SK-N-SH treated with all-trans-retinoic acid at 6 μM for 48 hours (cell line): ENCODE results near the gene DRC1.

Source experiments
- ATAC-seq: fragments of 200-7000 bp; cut with Tn5 transposase; 3 replicates; pipeline ENCODE4 v1.9.1; 2020; ENCODE audit warnings: mild to moderate bottlenecking, moderate library complexity
- ARNTL ChIP-seq: fragments of 450-650 bp; formaldehyde crosslinking; IDR thresholded peaks from 2 replicates; pipeline ENCODE4 v1.5.0; 2020; ENCODE audit warnings: low read depth, mild to moderate bottlenecking, moderate library complexity, borderline replicate concordance
- BACH2 ChIP-seq: fragments of 250-450 bp; sonication (Bioruptor Pico); IDR thresholded peaks from 2 replicates; pipeline ENCODE4 v1.9.0; 2021; ENCODE audit warnings: mild to moderate bottlenecking, borderline replicate concordance
- CSDC2 ChIP-seq: fragments of 250-450 bp; sonication (Bioruptor Pico); IDR thresholded peaks from 2 replicates; pipeline ENCODE4 v1.5.0; 2020; ENCODE audit warnings: mild to moderate bottlenecking, moderate library complexity
- ESRRG ChIP-seq: fragments of 250-450 bp; sonication (Bioruptor Pico); IDR thresholded peaks from 2 replicates; pipeline ENCODE4 v1.6.1; 2021; ENCODE audit warnings: mild to moderate bottlenecking
- GLIS3 ChIP-seq: fragments of 250-450 bp; sonication (Bioruptor Pico); IDR thresholded peaks from 2 replicates; pipeline ENCODE4 v1.5.0; 2020; ENCODE audit warnings: mild to moderate bottlenecking, moderate library complexity
- ISL1 ChIP-seq: fragments of 250-450 bp; sonication (Bioruptor Pico); IDR thresholded peaks from 2 replicates; pipeline ENCODE4 v2.1.2; 2022; ENCODE audit warnings: mild to moderate bottlenecking, moderate library complexity
- OSR1 ChIP-seq: fragments of 250-450 bp; sonication (Bioruptor Pico); IDR thresholded peaks from 2 replicates; pipeline ENCODE4 v1.8.0; 2022; ENCODE audit warnings: moderate library complexity, mild to moderate bottlenecking, inconsistent platforms
- PATZ1 ChIP-seq: fragments of 250-450 bp; sonication (Bioruptor Pico); IDR thresholded peaks from 2 replicates; pipeline ENCODE4 v1.8.0; 2020; ENCODE audit warnings: mild to moderate bottlenecking, moderate library complexity, borderline replicate concordance
- PPARA ChIP-seq: fragments of 250-450 bp; sonication (Bioruptor Pico); IDR thresholded peaks from 2 replicates; pipeline ENCODE4 v1.5.0; 2020; ENCODE audit warnings: mild to moderate bottlenecking, borderline replicate concordance
- RARB ChIP-seq: fragments of 250-450 bp; sonication (Bioruptor Pico); IDR thresholded peaks from 2 replicates; pipeline ENCODE4 v1.8.0; 2021; ENCODE audit warnings: mild to moderate bottlenecking, moderate library complexity
- SNAI2 ChIP-seq: fragments of 250-450 bp; sonication (Bioruptor Pico); IDR thresholded peaks from 2 replicates; pipeline ENCODE4 v1.5.0; 2020; ENCODE audit warnings: mild to moderate bottlenecking, moderate library complexity
- TCF4 ChIP-seq: fragments of 250-450 bp; sonication (Bioruptor Pico); IDR thresholded peaks from 2 replicates; pipeline ENCODE4 v1.8.0; 2021; ENCODE audit warnings: mild to moderate bottlenecking, moderate library complexity, borderline replicate concordance
- TOX ChIP-seq: fragments of 250-450 bp; sonication (Bioruptor Pico); IDR thresholded peaks from 2 replicates; pipeline ENCODE4 v1.8.0; 2021; ENCODE audit warnings: mild to moderate bottlenecking, moderate library complexity, borderline replicate concordance
- TSHZ2 ChIP-seq: fragments of 250-450 bp; sonication (Bioruptor Pico); IDR thresholded peaks from 2 replicates; pipeline ENCODE4 v1.5.0; 2020; ENCODE audit warnings: mild to moderate bottlenecking, moderate library complexity
- ZC3H10 ChIP-seq: fragments of 250-450 bp; sonication (Bioruptor Pico); IDR thresholded peaks from 2 replicates; pipeline ENCODE4 v1.5.1; 2021; ENCODE audit warnings: mild to moderate bottlenecking, moderate library complexity
- ZFP3 ChIP-seq: fragments of 250-450 bp; sonication (Bioruptor Pico); IDR thresholded peaks from 2 replicates; pipeline ENCODE4 v1.5.0; 2020; ENCODE audit warnings: mild to moderate bottlenecking, moderate library complexity
- ZFP30 ChIP-seq: fragments of 450-650 bp; formaldehyde crosslinking; IDR thresholded peaks from 2 replicates; pipeline ENCODE4 v1.5.0; 2022; ENCODE audit warnings: mild to moderate bottlenecking, moderate library complexity
- ZNF565 ChIP-seq: fragments of 450-650 bp; formaldehyde crosslinking; conservative IDR thresholded peaks from 2 replicates; pipeline ENCODE4 v1.5.0; 2020; ENCODE audit warnings: low read depth, mild to moderate bottlenecking, moderate library complexity
- ZNF70 ChIP-seq: fragments of 450-650 bp; formaldehyde crosslinking; IDR thresholded peaks from 2 replicates; pipeline ENCODE4 v1.5.0; 2020; ENCODE audit warnings: mild to moderate bottlenecking, moderate library complexity
- TF ChIP-seq, protein P1 (sequence below): fragments of 250-450 bp; sonication (Bioruptor Pico); IDR thresholded peaks from 2 replicates; pipeline ENCODE4 v1.5.1; 2020; ENCODE audit warnings: low read depth, mild to moderate bottlenecking, moderate library complexity

DRC1 gene

DNA sequence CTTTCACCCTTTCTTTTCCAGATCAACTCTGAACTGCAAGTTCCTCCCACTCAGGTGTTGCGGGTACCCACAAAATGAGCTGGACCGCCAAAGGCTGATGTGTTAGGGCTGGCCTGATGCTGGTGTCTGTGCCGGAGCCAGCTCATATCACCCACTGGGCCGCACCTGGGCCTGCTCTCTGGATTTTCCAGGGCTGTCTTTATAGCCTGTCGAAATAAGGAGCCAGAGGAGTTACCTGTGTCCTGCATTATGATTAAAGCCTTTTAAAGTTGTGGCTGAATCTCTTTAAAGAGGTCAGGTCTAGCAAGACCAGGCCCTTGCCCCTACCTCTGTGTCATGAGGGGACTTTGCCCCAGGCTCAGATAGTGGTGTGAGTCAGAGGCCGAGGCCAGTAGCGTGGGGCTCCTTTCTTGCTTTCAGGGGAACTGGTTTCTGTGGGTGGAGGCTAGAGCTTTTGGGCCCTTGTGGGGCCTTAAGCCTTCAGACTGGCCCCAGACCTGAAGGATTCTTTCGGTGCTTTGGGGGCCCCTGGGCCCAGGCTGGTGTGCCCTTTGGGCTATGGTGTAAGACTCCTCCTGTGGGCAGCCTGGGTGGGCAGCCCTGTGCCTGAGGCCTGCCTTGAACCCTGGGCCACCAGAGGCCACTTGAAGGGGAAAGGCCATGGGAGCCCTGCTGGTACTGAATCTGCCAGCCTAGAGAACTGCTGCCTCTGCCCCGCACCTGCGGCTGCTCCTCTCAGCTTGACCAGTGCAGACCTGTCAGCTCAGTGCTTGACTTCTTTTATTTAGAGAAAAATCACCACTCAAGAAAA, 54.9 kb downstream of the DRC1 start:
- ATAC-seq, result no peak
- TF ChIP-seq ZFP3 (CRISPR knock-in tag) (no peak), ZNF565 (no peak)

GRCh38 chr2:26457251-26457666, 55.5 kb downstream of the DRC1 start:
- ATAC-seq, result no peak
- TF ChIP-seq ZC3H10 (CRISPR knock-in tag), result no peak
- TF ChIP-seq CSDC2 (CRISPR knock-in tag), result no peak
- no peak for TF ChIP-seq TOX (CRISPR knock-in tag)
- TF ChIP-seq OSR1 (CRISPR knock-in tag), result no peak
- no peak for TF ChIP-seq TCF4 (CRISPR knock-in tag)

DNA sequence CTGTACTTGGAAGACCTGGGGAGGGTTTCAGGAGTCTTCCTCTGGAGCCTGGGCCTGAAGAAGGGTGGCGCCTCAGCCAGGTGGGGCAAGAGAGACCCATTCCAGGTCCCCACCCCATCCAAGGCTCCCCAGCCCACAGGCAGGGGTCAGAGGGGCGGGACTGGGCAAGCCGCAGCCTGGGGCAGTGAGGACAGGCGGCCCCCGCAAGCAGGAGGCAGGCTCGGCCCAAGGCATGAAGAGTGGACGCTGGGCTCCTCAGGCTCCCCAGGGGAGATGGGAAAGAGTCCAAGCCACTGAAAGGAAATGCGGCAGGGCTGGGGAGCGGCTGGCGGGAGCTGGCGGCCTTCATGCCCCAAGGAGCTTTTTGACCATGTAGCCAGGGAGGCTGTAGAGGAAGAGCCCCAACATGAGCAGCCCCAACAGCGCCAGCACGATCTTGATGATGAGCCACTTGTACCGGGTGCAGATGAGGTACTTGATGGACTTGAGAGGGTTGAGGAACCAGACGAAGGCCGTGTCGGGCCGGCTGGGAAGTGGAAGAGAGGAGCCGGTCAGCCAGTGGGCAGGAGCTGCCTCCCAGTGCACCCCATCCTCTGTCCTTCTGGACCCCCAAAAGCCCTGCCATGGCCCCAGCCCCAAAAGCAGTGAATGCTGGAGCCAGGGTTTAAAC, 56.1 kb downstream of the DRC1 start:
- TF ChIP-seq ZFP30 (CRISPR knock-in tag), result no peak
- TF ChIP-seq, protein P1, sequence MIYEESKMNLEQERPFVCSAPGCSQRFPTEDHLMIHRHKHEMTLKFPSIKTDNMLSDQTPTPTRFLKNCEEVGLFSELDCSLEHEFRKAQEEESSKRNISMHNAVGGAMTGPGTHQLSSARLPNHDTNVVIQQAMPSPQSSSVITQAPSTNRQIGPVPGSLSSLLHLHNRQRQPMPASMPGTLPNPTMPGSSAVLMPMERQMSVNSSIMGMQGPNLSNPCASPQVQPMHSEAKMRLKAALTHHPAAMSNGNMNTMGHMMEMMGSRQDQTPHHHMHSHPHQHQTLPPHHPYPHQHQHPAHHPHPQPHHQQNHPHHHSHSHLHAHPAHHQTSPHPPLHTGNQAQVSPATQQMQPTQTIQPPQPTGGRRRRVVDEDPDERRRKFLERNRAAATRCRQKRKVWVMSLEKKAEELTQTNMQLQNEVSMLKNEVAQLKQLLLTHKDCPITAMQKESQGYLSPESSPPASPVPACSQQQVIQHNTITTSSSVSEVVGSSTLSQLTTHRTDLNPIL (CRISPR knock-in tag), result no peak
- no peak for TF ChIP-seq SNAI2 (CRISPR knock-in tag)
- no peak for TF ChIP-seq ESRRG
- TF ChIP-seq PATZ1, result no peak
- TF ChIP-seq OSR1 (CRISPR knock-in tag), result no peak
- TF ChIP-seq ZNF565, result no peak
- TF ChIP-seq ISL1 (CRISPR knock-in tag), result no peak
- no peak for TF ChIP-seq TOX (CRISPR knock-in tag)
- no peak for TF ChIP-seq ZFP3 (CRISPR knock-in tag)
- TF ChIP-seq BACH2 (CRISPR knock-in tag), result no peak
- TF ChIP-seq TCF4 (CRISPR knock-in tag), result no peak
- TF ChIP-seq ARNTL (CRISPR knock-in tag), result no peak
- TF ChIP-seq ZNF70 (CRISPR knock-in tag), result no peak
- no peak for TF ChIP-seq ZC3H10 (CRISPR knock-in tag)
- TF ChIP-seq TSHZ2 (CRISPR knock-in tag), result no peak
- TF ChIP-seq RARB (CRISPR knock-in tag), result no peak
- TF ChIP-seq PPARA (CRISPR knock-in tag), result no peak
- ATAC-seq, result no peak

DNA sequence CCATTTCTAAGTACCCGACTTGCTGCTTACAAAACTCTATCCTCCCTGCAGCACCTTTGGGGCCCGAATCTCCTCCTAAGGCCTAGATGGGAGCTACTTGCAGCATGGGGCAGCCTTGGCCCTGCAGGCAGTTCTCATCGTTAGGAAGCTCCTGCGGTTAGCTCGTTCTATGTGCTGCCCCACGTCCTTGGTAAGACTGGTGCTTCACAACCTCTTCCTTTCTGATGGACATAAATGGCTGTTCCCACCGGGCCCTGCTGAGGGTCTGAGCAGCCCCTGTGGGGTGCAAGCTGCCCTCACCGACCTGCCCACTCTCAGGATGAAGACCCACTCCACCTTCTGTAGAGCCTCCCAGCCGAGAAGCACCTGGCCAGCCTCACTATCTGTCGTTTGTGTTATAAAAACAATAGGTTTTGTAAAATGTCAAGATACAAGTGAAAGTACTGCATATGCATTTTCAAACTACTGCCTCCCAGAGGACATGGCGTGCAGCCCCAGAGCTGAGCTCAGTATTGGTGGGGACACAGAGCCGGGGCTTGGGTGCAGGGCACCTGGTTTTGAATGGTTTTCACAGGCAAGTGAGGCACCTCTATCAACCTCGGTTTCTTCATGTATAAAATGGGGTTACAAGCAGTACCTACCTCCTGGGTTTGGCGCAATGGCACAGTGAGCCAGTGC, 56.8 kb downstream of the DRC1 start:
- no peak for ATAC-seq
- no peak for TF ChIP-seq SNAI2 (CRISPR knock-in tag)
- no peak for TF ChIP-seq GLIS3 (CRISPR knock-in tag)
- no peak for TF ChIP-seq CSDC2 (CRISPR knock-in tag)
